ENCODE data around the gene THSD7B. TPM values are rescaled to one million over a fixed set of nuclear protein-coding genes. Genes with fewer than 3 reads are reported as not detected.

The THSD7B gene
- total and polyA plus RNA-seq, 2 donors from 2014 or later = 0.34 to 0.85 TPM

DNA sequence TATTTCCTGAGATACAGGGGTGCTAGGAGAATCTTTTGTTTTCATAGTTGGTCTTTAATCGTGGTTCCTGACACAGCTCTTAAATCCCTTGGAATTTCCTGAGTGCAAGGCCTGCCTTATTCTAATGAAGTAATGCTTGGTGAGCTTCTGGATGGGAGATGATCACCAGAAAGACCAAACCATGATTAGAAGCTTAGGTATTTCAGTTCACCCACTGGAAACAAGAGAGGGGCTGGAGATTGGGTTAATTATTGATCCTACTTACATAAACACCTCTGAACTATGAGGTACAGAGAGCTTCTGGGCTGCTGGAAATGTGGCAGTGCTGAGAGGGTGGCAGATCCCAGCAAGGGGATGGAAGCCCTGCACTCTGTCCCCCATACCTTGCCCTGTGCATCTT, 406.8 kb downstream of the THSD7B start:
- Histone ChIP-seq H3K4me3 (ENCODE audit: low read length in 3 of 3) (no peak overlapping the region), H3K27ac (ENCODE audit: low read depth in 2 of 2, low read length in 2 of 2) (no peak overlapping the region), H3K9me3 (ENCODE audit: control insufficient read depth in 2 of 3, insufficient read depth in 1 of 3, low read length in 3 of 3) (no peaks in the 10 kb centered on the region), H3K4me1 (ENCODE audit: control insufficient read depth in 2 of 3, insufficient read depth in 2 of 3, low read depth in 1 of 3, low read length in 3 of 3) (peaks cover 0 to 2% (median 0%) of the 10 kb centered on the region in 3 donors), H3K27me3 (ENCODE audit: control insufficient read depth, insufficient read depth, low read length) (no peaks in the 10 kb centered on the region), H3K9ac (ENCODE audit: low read length in 3 of 3) (no peak overlapping the region), H3K36me3 (ENCODE audit: control insufficient read depth in 2 of 3, insufficient read depth in 3 of 3, low read length in 3 of 3) (no peaks in the 10 kb centered on the region)
- intact Hi-C loops (cut with DNase I) = no loop called here
- TF ChIP-seq, protein P1, sequence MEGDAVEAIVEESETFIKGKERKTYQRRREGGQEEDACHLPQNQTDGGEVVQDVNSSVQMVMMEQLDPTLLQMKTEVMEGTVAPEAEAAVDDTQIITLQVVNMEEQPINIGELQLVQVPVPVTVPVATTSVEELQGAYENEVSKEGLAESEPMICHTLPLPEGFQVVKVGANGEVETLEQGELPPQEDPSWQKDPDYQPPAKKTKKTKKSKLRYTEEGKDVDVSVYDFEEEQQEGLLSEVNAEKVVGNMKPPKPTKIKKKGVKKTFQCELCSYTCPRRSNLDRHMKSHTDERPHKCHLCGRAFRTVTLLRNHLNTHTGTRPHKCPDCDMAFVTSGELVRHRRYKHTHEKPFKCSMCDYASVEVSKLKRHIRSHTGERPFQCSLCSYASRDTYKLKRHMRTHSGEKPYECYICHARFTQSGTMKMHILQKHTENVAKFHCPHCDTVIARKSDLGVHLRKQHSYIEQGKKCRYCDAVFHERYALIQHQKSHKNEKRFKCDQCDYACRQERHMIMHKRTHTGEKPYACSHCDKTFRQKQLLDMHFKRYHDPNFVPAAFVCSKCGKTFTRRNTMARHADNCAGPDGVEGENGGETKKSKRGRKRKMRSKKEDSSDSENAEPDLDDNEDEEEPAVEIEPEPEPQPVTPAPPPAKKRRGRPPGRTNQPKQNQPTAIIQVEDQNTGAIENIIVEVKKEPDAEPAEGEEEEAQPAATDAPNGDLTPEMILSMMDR (IDR thresholded peaks at IDR 0.05; ENCODE audit: borderline replicate concordance, extremely low read depth, insufficient read depth) = no peak
- peak in 2 of 5 donors; percentile 46 to 59 for DNase-seq
- FAIRE-seq = no peak

DNA sequence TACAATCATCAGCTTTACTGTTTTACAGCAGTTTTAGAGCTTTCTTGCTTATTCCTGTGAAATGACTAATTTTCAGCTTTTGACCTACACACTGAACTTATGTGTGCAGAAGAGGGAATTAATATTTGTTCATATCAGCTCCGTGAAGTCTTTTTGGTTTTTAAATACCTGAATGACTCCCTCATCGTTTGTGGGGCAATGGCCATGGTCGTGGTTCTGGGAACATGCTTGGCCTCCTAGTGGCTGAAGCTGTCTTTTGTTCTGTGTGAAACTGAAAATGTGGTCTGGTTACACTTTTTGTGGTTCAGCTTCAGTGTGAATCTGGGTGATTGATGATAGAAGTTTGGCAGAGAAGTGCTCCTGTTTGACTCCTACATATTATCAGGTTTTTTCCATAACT, 408.1 kb downstream of the THSD7B start:
- no peaks in the 10 kb centered on the region for H3K9me3 ChIP-seq (ENCODE audit: control insufficient read depth in 2 of 3, insufficient read depth in 1 of 3, low read length in 3 of 3)
- TF ChIP-seq, protein P1 (IDR thresholded peaks at IDR 0.05; ENCODE audit: borderline replicate concordance, extremely low read depth, insufficient read depth) = no peak
- H3K36me3 ChIP-seq (ENCODE audit: control insufficient read depth in 2 of 3, insufficient read depth in 3 of 3, low read length in 3 of 3) = no peaks in the 10 kb centered on the region
- intact Hi-C loops (cut with DNase I) = no loop called here
- no peak overlapping the region for H3K9ac ChIP-seq (ENCODE audit: low read length in 3 of 3)
- H3K4me3 ChIP-seq (ENCODE audit: low read length in 3 of 3) = no peak overlapping the region
- H3K27ac ChIP-seq (ENCODE audit: low read depth in 2 of 2, low read length in 2 of 2) = no peak overlapping the region
- DNase-seq (peak in 1 of 5 donors; percentile 16), FAIRE-seq (no peak)
- peaks cover 0 to 2% (median 0%) of the 10 kb centered on the region in 3 donors for H3K4me1 ChIP-seq (ENCODE audit: control insufficient read depth in 2 of 3, insufficient read depth in 2 of 3, low read depth in 1 of 3, low read length in 3 of 3)
- H3K27me3 ChIP-seq (ENCODE audit: control insufficient read depth, insufficient read depth, low read length) = no peaks in the 10 kb centered on the region

DNA sequence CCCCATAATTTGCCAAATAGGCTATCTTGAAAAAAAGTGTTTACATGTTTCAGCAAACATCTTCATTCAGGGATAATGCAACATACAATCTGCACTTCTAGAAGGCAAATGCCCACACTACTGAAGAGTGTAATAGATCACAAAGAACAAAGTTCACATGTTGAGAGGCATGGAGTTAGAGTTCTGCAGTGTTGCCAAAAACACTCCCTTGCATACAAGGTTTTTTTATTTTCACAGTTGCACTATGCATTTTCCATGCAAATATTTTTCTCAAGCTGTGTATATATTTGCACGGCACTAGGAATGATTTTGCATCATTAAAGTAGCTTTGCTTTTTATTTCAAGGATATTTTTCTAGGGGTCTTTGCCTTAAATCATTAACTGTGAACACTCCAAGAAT, 409.9 kb downstream of the THSD7B start:
- Histone ChIP-seq H3K27ac (ENCODE audit: low read depth in 2 of 2, low read length in 2 of 2) (no peak overlapping the region), H3K9me3 (ENCODE audit: control insufficient read depth in 2 of 3, insufficient read depth in 1 of 3, low read length in 3 of 3) (no peaks in the 10 kb centered on the region), H3K4me1 (ENCODE audit: control insufficient read depth in 2 of 3, insufficient read depth in 2 of 3, low read depth in 1 of 3, low read length in 3 of 3) (peaks cover 0 to 2% (median 0%) of the 10 kb centered on the region in 3 donors), H3K9ac (ENCODE audit: low read length in 3 of 3) (no peak overlapping the region), H3K4me3 (ENCODE audit: low read length in 3 of 3) (no peak overlapping the region), H3K36me3 (ENCODE audit: control insufficient read depth in 2 of 3, insufficient read depth in 3 of 3, low read length in 3 of 3) (no peaks in the 10 kb centered on the region), H3K27me3 (ENCODE audit: control insufficient read depth, insufficient read depth, low read length) (no peaks in the 10 kb centered on the region)
- peak in 1 of 5 donors; percentile 3 for DNase-seq
- intact Hi-C loops (cut with DNase I) = no loop called here
- TF ChIP-seq, protein P1 (IDR thresholded peaks at IDR 0.05; ENCODE audit: borderline replicate concordance, extremely low read depth, insufficient read depth) = no peak
- FAIRE-seq = no peak

DNA sequence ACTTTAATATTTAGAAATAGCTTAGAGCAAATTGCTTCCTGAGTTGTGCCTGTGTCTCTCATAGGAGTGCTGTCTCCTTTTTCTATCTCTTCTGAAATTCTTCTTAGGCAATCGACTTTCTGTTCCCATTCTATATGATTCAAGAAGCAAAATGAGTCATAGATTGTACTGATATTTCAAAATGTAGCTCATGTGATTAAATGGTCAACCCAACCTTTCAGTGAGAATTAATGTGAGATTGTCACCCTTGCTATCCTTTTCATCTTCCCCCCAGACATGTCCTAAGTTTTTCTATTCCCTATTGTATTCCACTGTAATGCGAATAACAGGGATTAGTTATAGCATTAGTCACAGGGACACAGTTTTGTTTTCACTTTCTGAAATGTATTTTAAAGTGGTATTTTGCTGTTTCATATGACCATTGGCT, 413.6 kb downstream of the THSD7B start:
- no peak overlapping the region for H3K27ac ChIP-seq (ENCODE audit: low read depth in 2 of 2, low read length in 2 of 2)
- no peaks in the 10 kb centered on the region for H3K9me3 ChIP-seq (ENCODE audit: control insufficient read depth in 2 of 3, insufficient read depth in 1 of 3, low read length in 3 of 3)
- FAIRE-seq (no peak), DNase-seq (no peak)
- intact Hi-C loops (cut with DNase I) = no loop called here
- H3K4me3 ChIP-seq (ENCODE audit: low read length in 3 of 3) = no peak overlapping the region
- no peaks in the 10 kb centered on the region for H3K4me1 ChIP-seq (ENCODE audit: control insufficient read depth in 2 of 3, insufficient read depth in 2 of 3, low read depth in 1 of 3, low read length in 3 of 3)
- no peaks in the 10 kb centered on the region for H3K36me3 ChIP-seq (ENCODE audit: control insufficient read depth in 2 of 3, insufficient read depth in 3 of 3, low read length in 3 of 3)
- no peak overlapping the region for H3K9ac ChIP-seq (ENCODE audit: low read length in 3 of 3)
- TF ChIP-seq, protein P1 (IDR thresholded peaks at IDR 0.05; ENCODE audit: borderline replicate concordance, extremely low read depth, insufficient read depth) = no peak
- H3K27me3 ChIP-seq (ENCODE audit: control insufficient read depth, insufficient read depth, low read length) = no peaks in the 10 kb centered on the region
